D721Med (cell line): ENCODE measurements around the gene NUDT16L1.

Experiments
- DNase-seq: peaks from one replicate; pipeline ENCODE4 v3.0.0; 2011; ENCODE audit warnings: low spot score; ENCODE audit not compliant: insufficient read length
- FAIRE-seq: peaks from 2 replicates; lab custom pipeline; 2011; peaks lifted over from hg19 to GRCh38; lab: Jason Lieb, UNC
- CTCF ChIP-seq: IDR thresholded peaks from 2 replicates; pipeline ENCODE4 v1.5.1; 2012; ENCODE audit warnings: mild to moderate bottlenecking, control low read depth; ENCODE audit not compliant: insufficient read depth; ENCODE audit errors: missing control alignments

NUDT16L1 gene

GRCh38 chr16:4664538-4665418 is 28.6 kb upstream of the NUDT16L1 start:
- DNase-seq (no peak), FAIRE-seq (no peak)
- no peak for TF ChIP-seq CTCF

DNA sequence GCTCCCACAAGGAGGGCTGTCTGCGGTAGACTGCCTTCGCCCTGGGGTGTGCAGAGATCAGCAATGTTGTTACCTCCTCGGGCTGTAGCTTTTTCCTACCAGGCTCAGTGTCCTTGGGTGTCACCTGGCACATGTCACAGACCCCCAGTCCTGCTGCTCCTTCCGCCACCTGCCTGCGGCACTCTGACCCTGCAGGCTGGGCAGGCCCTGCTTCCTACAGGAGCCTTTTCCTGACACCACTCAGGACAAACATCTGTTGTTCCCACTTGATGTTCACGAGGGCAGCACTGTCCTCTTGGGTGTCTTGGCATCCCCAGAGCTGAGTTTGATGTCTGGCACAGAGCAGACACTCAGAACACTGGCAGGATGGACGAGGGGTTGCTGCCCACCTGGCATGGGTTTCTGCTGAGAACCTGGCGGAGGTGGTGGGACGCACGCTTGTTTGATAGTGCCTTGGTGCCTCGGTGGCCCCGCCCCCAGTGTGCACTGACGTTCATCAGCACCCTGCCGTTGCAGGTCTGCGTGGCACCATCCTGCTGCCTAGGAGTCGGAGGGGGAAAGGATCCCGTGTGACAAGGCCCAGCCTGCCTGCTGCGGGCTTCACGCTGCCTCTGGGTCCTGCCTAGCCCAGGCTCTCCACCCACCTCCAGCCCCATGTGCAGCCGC is 26.7 kb upstream of the NUDT16L1 start:
- TF ChIP-seq CTCF, result no peak
- no peak for DNase-seq
- no peak for FAIRE-seq

DNA sequence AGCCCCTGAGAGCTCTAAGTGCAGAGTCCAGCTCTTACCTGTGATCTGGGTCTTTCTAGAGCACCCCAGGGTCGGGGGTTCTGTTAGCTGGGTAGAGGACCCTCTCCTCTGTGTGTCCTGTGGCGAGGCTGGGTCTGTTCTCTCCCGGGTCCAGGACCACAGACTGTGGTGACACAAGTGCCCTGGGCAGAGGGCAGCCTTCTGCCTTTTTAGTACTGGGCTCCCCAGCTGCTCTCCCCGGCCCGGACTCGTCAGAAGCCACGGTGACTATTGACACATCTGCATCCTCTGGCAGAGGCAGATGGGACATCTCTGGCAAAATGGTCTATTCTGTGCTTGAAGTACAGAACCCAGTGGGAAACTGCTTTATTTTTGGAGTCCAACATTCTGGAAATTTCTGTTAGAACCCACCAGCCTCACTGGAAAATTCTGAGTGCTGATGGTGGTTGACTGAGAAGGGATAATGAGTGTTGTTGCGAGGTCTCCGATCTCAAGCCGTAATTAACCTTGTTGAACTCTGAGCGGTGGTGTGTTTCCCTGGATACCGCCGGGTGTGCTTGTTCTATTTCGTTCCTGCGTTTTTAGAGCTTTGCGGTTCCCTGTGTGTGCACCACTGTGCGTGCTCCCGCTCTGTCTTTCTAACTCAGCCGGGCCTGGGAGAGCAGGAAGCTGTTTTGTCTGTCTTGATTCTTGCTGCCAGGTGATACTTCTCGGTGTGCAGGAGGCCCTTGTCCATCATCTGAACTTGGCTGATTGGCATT is 26.0 kb upstream of the NUDT16L1 start:
- no peak for DNase-seq
- TF ChIP-seq CTCF, result no peak
- no peak for FAIRE-seq

- DNase-seq (no peak), FAIRE-seq (no peak)
- no peak for TF ChIP-seq CTCF
These were observed 24.9 kb upstream of the NUDT16L1 start for GRCh38 chr16:4668313-4668960.

GRCh38 chr16:4673387-4674046 is 19.8 kb upstream of the NUDT16L1 start:
- TF ChIP-seq CTCF, result no peak
- FAIRE-seq (no peak), DNase-seq (no peak)

DNA sequence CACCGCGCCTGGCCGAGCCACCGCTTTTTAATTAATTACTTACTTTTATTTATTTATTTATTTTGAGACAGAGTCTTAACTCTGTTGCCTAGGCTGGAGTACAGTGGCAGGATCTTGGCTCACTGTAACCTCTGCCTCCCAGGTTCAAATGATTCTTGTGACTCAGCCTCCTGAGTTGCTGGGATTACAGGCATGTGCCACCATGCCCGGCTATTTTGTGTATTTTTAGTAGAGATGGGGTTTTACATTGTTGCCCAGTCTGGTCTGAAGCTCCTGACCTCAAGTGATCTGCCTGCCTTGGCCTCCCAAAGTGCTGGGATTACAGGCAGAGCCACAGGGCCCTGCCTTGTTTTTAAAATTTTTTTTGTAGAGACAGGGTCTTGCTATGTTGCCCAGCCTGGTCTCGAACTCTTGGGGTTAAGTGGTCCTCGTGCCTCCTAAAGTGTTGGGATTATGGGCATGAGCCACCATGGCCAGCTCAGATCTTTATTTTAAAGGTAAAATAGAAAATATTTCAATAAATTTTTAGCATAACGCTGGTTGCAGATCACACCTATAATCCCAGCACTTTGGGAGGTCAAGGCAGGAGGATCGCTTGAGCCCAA is 18.3 kb upstream of the NUDT16L1 start:
- DNase-seq (no peak), FAIRE-seq (no peak)
- TF ChIP-seq CTCF, result no peak
